HuH-7.5 (cell line): ENCODE measurements around the gene BCAP31.

Experiments used
- DNase-seq: peaks from one replicate; pipeline ENCODE4 v3.0.0; 2011; ENCODE audit warnings: low spot score

Gene BCAP31

GRCh38 chrX:153724252-153725038 is at the start of gene BCAP31, which contains the start of gene ABCD1:
TSS of gene BCAP31 (minus strand) at chrX:153724387. CDS start at chrX:153723244, 1,143 bp downstream.
TSS of gene ABCD1 (plus strand) at chrX:153724856. CDS start at chrX:153725267, 411 bp downstream.
- peak; percentile 92 for DNase-seq

DNA sequence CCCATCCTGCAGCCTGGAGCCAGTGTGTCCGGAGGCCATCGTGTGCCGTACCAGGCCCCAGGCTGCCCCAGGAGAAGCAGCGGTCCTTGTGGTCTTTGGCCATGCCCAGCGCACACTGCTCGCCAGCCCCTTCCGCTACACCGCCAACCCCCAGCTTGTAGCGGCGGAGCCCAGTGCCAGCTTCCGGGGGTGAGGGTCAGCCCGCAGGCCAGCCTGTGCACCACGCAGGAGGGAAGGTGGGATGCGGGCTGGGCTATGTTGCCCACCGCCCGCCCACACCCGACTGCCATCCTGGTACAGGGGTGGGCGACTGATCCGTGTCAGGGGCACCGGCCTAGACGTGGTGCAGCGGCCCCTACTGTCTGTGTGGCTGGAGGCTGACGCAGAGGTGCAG is 49.0 kb upstream of the BCAP31 start:
- DNase-seq = peak; percentile 5

- peak; percentile 1 for DNase-seq
These were observed 48.4 kb upstream of the BCAP31 start for GRCh38 chrX:153772316-153773217.

- DNase-seq = peak; percentile 3
These were observed 47.5 kb upstream of the BCAP31 start for GRCh38 chrX:153771415-153772315.

- peak; percentile 4 for DNase-seq
These were observed 46.6 kb upstream of the BCAP31 start for GRCh38 chrX:153770601-153771414.

- DNase-seq = peak; percentile 4
These were observed 45.8 kb upstream of the BCAP31 start for GRCh38 chrX:153769865-153770600.

DNA sequence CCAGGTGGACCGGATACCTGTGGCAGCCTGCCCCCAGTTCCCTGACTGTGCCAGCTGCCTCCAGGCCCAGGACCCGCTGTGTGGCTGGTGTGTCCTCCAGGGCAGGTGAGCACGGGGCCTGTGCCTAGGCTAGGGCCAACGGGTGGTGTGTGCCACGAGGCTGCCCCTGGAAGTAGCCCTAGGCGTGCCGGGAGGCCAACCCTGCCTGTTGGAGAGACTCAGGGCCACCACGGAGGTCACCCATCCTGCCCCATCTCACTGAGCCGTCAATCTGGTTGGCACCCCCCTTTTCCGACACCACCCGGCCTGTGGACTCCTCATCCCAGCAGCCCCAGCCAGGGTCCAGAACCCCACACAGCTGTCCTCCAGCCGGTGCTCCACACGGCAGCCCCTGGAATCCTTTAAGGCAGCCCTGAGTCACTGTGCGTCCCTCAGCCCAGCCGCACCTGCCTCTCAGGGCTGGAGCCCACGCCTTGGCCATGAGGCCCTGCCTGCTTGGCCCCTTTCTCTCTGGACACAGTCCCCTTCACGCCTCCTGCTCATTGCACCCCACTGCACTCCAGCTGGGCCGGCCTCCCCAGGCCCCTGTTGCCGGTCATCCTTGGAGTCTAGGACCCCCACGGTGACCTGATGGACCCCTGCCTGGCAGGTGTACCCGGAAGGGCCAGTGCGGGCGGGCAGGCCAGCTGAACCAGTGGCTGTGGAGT is 45.1 kb upstream of the BCAP31 start:
- DNase-seq = no peak

- no peak for DNase-seq
These were observed 44.3 kb upstream of the BCAP31 start for GRCh38 chrX:153768311-153769157.

DNA sequence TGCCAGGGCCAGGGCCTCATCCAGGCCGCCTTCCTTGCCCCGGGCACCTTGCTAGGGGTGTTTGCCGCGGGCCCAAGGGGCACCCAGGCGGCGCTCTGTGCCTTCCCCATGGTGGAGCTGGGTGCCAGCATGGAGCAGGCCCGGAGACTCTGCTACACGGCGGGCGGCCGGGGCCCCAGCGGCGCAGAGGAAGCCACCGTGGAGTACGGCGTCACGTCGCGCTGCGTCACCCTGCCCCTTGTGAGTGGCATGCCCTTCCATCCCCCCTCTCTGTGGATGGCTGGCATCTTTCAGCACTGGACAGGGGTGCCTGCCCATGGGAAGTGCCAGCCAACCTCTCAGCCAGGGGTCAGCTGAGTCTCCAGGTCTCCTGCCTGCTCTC is 43.5 kb upstream of the BCAP31 start:
- no peak for DNase-seq

GRCh38 chrX:153766871-153767673 is 42.9 kb upstream of the BCAP31 start:
- DNase-seq = no peak

DNA sequence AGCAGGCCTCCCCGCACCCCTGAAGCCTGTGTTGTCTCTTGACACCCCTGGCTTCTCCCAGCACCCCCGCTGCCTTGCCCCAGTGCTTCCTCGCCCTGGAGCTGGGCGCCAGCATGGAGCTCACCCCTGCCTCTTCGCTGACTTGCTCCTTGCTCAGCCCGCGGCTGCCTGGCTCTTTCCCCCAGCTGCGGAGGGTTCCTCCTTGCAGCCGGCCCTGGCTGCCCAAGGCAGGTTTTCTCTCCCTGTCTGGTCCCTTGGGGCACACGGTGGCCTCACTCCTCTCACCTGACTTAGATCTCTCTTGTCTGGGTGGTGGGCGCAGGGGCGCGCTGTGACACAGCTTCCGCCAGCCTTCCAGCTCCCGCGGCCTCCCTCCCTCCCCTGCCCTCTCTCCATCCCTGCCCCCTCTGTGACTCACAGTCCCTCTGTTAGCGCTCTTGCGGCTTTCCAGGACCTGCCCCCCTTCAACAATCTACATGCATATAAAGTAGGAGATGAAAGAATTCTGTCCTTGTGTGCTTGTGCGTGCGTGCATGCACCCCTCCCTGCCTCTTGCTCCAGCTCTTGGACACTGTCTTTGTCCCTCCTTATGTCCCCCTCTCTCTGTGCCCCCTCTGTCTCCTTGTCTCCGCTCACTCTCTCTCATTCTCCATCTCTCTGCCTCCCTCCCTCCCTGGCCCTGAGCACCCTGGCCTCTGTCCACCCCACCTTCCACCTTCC is 42.1 kb upstream of the BCAP31 start:
- no peak for DNase-seq

DNA sequence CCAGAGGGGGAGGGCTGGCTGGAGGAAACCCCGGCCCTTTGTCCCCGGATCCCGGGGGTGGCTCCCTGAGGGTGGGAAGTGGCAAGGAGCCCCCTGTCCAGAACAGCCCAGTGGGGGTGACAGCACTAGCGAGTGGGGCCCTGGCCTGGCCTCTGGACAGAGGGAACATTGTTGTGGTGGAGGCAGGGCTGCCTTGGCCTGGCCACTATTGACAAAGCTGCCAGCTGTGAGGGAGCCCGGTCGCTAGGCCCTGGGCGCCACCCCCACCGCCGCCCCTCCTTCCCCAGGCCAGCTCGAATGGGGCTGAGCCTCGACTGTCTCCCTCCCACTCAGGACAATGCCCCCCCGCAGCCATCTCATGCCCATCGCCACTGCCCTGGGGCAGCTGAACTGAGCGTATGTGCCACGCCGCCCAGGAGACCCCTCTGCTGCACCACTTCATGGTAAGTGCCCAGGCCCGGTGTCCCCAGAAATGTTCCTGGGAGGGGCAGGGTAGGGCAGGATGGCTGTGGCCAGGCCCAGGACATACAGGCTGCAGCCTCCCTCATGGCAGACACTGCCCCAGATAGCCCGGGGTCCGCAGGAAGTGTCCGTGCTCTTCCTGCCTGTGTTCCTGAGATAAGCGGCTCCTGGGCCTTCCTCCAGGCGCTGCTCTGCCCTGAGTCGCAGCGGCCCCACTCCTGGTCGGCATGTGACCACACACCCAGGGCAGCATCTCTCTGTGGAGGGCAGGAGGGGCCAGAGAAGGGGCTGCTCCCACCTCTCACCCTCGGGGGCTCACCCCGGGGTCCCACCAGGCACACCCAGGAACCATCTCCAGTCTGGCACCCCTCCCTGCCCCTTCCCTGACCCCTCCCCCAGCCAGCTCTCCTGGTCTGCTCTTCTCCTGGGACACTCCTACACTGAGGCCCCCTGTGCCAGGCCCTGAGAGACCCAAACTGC is 41.2 kb upstream of the BCAP31 start:
- peak; percentile 4 for DNase-seq

DNA sequence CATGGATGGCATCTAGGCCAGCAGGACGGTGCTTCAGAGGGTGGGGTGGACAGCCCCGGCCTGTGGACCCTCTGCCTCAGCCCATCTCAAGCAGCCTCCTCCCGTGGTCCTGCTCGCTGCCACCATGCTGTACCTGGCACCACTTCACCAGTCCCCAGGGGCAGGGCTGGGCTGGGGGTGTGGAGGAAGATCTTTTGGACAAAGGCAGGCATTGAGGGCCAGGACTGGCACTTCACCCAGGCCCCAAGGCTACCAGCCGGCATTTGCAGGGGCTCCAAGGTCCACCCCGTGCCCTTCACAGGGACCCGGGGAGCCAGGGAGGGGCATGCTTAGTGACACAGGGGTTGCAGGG is 40.6 kb upstream of the BCAP31 start:
- no peak for DNase-seq

GRCh38 chrX:153763989-153764755 is 40.0 kb upstream of the BCAP31 start, which contains the start of gene PLXNB3:
TSS of gene PLXNB3 (plus strand) at chrX:153764249. CDS start at chrX:153765536, 1,287 bp downstream.
- peak; percentile 70 for DNase-seq

GRCh38 chrX:153763298-153763932 is 39.2 kb upstream of the BCAP31 start:
- DNase-seq = no peak
